HepG2 (cell line): ENCODE data around the gene ARHGAP12. TPM values are rescaled to one million over a fixed set of nuclear protein-coding genes. Genes with fewer than 3 reads are reported as not detected.
A peak's percentile ranks its signal among the peaks of the same experiment; 100 is the strongest.

ENCODE experiments used
- FOSL1 ChIP-seq: sonication (generic); formaldehyde crosslinking; IDR thresholded peaks from 2 replicates; pipeline ENCODE4 v1.9.0; 2021; ENCODE audit warnings: missing genetic modification reagents, borderline replicate concordance
- FOXA3 ChIP-seq: IDR thresholded peaks from 2 replicates; pipeline ENCODE4 v1.6.1; 2016; ENCODE audit warnings: missing genetic modification reagents, missing compliant biosample characterization
- MYPOP ChIP-seq: sonication (generic); formaldehyde crosslinking; IDR thresholded peaks from 2 replicates; pipeline ENCODE4 v1.8.1; 2023; ENCODE audit warnings: mild to moderate bottlenecking, moderate library complexity, missing genetic modification reagents
- NFATC3 ChIP-seq: sonication (generic); formaldehyde crosslinking; IDR thresholded peaks from 2 replicates; pipeline ENCODE4 v1.5.1; 2020; ENCODE audit warnings: mild to moderate bottlenecking, missing genetic modification reagents
- ZBTB4 ChIP-seq: sonication (generic); formaldehyde crosslinking; IDR thresholded peaks from 2 replicates; pipeline ENCODE4 v1.4.0; 2020; ENCODE audit warnings: missing genetic modification reagents, mild to moderate bottlenecking, borderline replicate concordance
- ZC3H13 ChIP-seq: sonication (generic); formaldehyde crosslinking; IDR thresholded peaks from 2 replicates; pipeline ENCODE4 v1.8.1; 2023; ENCODE audit warnings: mild to moderate bottlenecking, missing genetic modification reagents, moderate library complexity
- ZNF567 ChIP-seq: sonication (generic); formaldehyde crosslinking; IDR thresholded peaks from 2 replicates; pipeline ENCODE4 v1.8.1; 2023; ENCODE audit warnings: mild to moderate bottlenecking, missing genetic modification reagents, borderline replicate concordance
- ZNF768 ChIP-seq: sonication (generic); formaldehyde crosslinking; IDR thresholded peaks from 2 replicates; pipeline ENCODE4 v1.4.0; 2020; ENCODE audit warnings: missing genetic modification reagents
- ZSCAN31 ChIP-seq: sonication (generic); formaldehyde crosslinking; IDR thresholded peaks from 2 replicates; pipeline ENCODE4 v1.5.0; 2020; ENCODE audit warnings: low read depth, mild to moderate bottlenecking, missing genetic modification reagents
- polyA plus RNA-seq, 8 experiments: library from polyadenylated mRNA; depleted of rRNA in 3 of 8; stranded (reverse) in 7 of 8; unstranded in 1 of 8; fragments of >200 nt; fragmentation: Illumina TruSeq in 4 of 8; extraction: Trizol in 4 of 8; gene quantifications; 2 replicates each; pipeline versions ENCODE4 v1.2.1 to v1.2.3, GENCODE V29; 2011 to 2016; ENCODE audit warnings: low read depth in 4 of 8, missing spikeins in 1 of 8, mixed read lengths in 1 of 8; ENCODE audit not compliant: insufficient read depth in 1 of 8
- total RNA-seq, 5 experiments: library from RNA; depleted of rRNA; stranded (reverse); fragments of >200 nt; fragmentation: Illumina TruSeq; extraction: Trizol; gene quantifications; 2 replicates each; pipeline ENCODE4 v1.2.3, GENCODE V29; 2016; ENCODE audit warnings: low read depth in 1 of 5
- TF ChIP-seq, protein P1 (sequence below): sonication (generic); formaldehyde crosslinking; IDR thresholded peaks from 2 replicates; pipeline ENCODE4 v1.4.0; 2020; ENCODE audit warnings: mild to moderate bottlenecking, missing genetic modification reagents, borderline replicate concordance
- TF ChIP-seq, protein P2 (sequence below): sonication (generic); formaldehyde crosslinking; IDR thresholded peaks from 2 replicates; pipeline ENCODE4 v1.8.0; 2022; ENCODE audit warnings: missing genetic modification reagents, mild to moderate bottlenecking, moderate library complexity, borderline replicate concordance
- TF ChIP-seq, protein P3 (sequence below): sonication (generic); formaldehyde crosslinking; IDR thresholded peaks from 2 replicates; pipeline ENCODE4 v1.4.0; 2020; ENCODE audit warnings: missing genetic modification reagents, borderline replicate concordance

ARHGAP12 gene
- total and polyA plus RNA-seq, 2 of the 13 experiments (the other 11 are each of a cell fraction or from before 2014, with no cell fraction given), result 25.0 to 54.6 TPM

DNA sequence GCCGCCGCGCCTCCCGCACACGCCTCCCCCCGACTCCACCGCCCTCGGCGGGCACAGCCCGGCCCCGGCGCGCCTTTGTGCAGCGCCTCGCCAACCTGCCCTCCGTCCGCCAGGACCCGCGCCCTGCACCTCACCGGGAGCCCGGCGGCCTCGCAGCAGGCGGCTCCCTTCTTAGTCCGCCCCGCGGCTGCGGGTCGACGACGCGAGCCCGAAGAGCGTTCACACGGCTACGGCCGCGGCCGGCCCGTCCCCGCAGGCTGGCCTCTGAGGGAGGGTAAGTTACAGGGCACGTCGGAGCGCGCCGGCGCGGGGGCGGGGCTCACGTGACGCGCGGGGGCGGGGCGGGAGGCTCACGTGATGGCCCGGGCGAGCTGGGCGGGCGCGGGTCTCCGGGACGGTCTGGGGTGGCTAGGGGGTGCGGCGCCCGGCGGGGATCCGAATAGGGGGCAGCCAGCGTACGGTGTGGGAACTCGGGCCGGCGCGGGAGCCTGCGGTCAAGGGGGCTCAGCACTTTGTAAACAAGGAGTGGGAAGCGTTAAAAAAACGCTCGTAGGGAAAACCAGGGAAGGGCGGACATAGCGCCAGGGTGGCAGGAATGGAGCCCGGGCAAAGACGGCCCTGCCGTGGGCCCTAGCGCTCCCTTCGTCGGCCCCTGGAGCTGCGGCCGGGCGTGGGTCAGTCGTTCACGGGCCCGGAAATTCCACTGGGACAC is at the start of gene ARHGAP12 (continued):
- TF ChIP-seq NFATC3 (no peak), ZNF768 (peak; percentile 66), ZC3H13 (CRISPR knock-in tag) (0 out of 2 replicates have a peak, but pooled peaks have one; percentile 26), FOSL1 (CRISPR knock-in tag) (no peak), ZSCAN31 (peak; percentile 29), MYPOP (CRISPR knock-in tag) (peak; percentile 64), ZBTB4 (CRISPR knock-in tag) (no peak), ZNF567 (CRISPR knock-in tag) (no peak), FOXA3 (CRISPR knock-in tag) (no peak; the same call in none of the 2 replicates)
- TF ChIP-seq, protein P1, sequence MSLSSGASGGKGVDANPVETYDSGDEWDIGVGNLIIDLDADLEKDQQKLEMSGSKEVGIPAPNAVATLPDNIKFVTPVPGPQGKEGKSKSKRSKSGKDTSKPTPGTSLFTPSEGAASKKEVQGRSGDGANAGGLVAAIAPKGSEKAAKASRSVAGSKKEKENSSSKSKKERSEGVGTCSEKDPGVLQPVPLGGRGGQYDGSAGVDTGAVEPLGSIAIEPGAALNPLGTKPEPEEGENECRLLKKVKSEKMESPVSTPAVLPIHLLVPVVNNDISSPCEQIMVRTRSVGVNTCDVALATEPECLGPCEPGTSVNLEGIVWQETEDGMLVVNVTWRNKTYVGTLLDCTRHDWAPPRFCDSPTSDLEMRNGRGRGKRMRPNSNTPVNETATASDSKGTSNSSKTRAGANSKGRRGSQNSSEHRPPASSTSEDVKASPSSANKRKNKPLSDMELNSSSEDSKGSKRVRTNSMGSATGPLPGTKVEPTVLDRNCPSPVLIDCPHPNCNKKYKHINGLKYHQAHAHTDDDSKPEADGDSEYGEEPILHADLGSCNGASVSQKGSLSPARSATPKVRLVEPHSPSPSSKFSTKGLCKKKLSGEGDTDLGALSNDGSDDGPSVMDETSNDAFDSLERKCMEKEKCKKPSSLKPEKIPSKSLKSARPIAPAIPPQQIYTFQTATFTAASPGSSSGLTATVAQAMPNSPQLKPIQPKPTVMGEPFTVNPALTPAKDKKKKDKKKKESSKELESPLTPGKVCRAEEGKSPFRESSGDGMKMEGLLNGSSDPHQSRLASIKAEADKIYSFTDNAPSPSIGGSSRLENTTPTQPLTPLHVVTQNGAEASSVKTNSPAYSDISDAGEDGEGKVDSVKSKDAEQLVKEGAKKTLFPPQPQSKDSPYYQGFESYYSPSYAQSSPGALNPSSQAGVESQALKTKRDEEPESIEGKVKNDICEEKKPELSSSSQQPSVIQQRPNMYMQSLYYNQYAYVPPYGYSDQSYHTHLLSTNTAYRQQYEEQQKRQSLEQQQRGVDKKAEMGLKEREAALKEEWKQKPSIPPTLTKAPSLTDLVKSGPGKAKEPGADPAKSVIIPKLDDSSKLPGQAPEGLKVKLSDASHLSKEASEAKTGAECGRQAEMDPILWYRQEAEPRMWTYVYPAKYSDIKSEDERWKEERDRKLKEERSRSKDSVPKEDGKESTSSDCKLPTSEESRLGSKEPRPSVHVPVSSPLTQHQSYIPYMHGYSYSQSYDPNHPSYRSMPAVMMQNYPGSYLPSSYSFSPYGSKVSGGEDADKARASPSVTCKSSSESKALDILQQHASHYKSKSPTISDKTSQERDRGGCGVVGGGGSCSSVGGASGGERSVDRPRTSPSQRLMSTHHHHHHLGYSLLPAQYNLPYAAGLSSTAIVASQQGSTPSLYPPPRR (CRISPR knock-in tag), result no peak
- TF ChIP-seq, protein P2, sequence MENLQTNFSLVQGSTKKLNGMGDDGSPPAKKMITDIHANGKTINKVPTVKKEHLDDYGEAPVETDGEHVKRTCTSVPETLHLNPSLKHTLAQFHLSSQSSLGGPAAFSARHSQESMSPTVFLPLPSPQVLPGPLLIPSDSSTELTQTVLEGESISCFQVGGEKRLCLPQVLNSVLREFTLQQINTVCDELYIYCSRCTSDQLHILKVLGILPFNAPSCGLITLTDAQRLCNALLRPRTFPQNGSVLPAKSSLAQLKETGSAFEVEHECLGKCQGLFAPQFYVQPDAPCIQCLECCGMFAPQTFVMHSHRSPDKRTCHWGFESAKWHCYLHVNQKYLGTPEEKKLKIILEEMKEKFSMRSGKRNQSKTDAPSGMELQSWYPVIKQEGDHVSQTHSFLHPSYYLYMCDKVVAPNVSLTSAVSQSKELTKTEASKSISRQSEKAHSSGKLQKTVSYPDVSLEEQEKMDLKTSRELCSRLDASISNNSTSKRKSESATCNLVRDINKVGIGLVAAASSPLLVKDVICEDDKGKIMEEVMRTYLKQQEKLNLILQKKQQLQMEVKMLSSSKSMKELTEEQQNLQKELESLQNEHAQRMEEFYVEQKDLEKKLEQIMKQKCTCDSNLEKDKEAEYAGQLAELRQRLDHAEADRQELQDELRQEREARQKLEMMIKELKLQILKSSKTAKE (CRISPR knock-in tag), result peak; percentile 26; the same call in 1 of the 2 replicates
- TF ChIP-seq, protein P3, sequence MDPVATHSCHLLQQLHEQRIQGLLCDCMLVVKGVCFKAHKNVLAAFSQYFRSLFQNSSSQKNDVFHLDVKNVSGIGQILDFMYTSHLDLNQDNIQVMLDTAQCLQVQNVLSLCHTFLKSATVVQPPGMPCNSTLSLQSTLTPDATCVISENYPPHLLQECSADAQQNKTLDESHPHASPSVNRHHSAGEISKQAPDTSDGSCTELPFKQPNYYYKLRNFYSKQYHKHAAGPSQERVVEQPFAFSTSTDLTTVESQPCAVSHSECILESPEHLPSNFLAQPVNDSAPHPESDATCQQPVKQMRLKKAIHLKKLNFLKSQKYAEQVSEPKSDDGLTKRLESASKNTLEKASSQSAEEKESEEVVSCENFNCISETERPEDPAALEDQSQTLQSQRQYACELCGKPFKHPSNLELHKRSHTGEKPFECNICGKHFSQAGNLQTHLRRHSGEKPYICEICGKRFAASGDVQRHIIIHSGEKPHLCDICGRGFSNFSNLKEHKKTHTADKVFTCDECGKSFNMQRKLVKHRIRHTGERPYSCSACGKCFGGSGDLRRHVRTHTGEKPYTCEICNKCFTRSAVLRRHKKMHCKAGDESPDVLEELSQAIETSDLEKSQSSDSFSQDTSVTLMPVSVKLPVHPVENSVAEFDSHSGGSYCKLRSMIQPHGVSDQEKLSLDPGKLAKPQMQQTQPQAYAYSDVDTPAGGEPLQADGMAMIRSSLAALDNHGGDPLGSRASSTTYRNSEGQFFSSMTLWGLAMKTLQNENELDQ (CRISPR knock-in tag), result no peak
